ENCODE results near the gene KCTD17. TPM values are rescaled to one million over a fixed set of nuclear protein-coding genes. Genes with fewer than 3 reads are reported as not detected.

KCTD17 gene
- total RNA-seq, 1 experiment from 2014 or later = 19.8 TPM

DNA sequence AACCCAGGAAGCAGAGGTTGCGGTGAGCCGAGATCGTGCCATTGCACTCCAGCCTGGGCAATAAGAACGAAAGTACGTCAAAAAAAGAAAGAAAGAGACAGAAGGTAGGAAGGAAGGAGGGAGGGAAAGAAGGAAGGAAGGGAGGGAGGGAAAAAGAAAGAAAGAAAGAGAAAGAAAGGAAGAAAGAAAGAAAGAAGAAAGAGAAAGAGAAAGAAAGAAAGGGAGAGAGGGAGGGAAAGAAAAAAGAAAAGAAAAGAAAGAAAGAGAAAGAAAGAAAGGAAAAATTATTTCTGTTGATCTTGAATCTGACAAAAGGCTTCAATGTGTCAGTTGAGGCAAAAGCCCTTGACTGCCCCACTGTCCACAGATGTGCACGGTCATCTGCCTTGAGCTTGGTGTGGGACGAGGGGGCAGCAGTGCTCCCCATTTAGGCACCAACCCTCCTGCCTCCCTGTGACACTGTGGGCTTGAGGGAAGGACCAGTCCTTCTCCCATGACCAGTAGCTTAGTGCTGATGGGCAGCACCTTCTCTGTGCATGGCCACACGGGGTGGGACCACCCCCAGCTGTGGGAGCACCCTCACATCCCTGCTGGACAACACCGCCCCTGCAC is 24.4 kb downstream of the KCTD17 start:
- no peak for DNase-seq
- no peak overlapping the region for H3K4me3 Mint-ChIP-seq (ENCODE audit: low read depth, unreplicated experiment)
- intact Hi-C loops (cut with micrococcal nuclease; ENCODE audit: unreplicated experiment) = loop anchor here (5.0 kb wide), 1 partner anchor 121 kb away; no protein-coding TSS in a partner anchor
- H3K27me3 Mint-ChIP-seq (ENCODE audit: unreplicated experiment) = peaks cover 37% of the 10 kb centered on the region
- H3K4me1 Mint-ChIP-seq (ENCODE audit: low read depth, unreplicated experiment) = no peaks in the 10 kb centered on the region
- no peak overlapping the region for H3K27ac Mint-ChIP-seq (ENCODE audit: unreplicated experiment)
- no TSS peak for BruUV-seq (replicated peaks)
- CTCF ChIA-PET = interaction anchor here (1.2 kb wide), 1 partner anchor 121 kb away, joined by 4 read pairs; no protein-coding TSS in a partner anchor
- H3K9me3 Mint-ChIP-seq (ENCODE audit: low read depth, unreplicated experiment) = no peaks in the 10 kb centered on the region
- TF ChIP-seq, protein P1, sequence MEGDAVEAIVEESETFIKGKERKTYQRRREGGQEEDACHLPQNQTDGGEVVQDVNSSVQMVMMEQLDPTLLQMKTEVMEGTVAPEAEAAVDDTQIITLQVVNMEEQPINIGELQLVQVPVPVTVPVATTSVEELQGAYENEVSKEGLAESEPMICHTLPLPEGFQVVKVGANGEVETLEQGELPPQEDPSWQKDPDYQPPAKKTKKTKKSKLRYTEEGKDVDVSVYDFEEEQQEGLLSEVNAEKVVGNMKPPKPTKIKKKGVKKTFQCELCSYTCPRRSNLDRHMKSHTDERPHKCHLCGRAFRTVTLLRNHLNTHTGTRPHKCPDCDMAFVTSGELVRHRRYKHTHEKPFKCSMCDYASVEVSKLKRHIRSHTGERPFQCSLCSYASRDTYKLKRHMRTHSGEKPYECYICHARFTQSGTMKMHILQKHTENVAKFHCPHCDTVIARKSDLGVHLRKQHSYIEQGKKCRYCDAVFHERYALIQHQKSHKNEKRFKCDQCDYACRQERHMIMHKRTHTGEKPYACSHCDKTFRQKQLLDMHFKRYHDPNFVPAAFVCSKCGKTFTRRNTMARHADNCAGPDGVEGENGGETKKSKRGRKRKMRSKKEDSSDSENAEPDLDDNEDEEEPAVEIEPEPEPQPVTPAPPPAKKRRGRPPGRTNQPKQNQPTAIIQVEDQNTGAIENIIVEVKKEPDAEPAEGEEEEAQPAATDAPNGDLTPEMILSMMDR (IDR thresholded peaks at IDR 0.05; ENCODE audit: unreplicated experiment) = no peak
- no peaks in the 10 kb centered on the region for H3K36me3 Mint-ChIP-seq (ENCODE audit: insufficient read depth, unreplicated experiment)

DNA sequence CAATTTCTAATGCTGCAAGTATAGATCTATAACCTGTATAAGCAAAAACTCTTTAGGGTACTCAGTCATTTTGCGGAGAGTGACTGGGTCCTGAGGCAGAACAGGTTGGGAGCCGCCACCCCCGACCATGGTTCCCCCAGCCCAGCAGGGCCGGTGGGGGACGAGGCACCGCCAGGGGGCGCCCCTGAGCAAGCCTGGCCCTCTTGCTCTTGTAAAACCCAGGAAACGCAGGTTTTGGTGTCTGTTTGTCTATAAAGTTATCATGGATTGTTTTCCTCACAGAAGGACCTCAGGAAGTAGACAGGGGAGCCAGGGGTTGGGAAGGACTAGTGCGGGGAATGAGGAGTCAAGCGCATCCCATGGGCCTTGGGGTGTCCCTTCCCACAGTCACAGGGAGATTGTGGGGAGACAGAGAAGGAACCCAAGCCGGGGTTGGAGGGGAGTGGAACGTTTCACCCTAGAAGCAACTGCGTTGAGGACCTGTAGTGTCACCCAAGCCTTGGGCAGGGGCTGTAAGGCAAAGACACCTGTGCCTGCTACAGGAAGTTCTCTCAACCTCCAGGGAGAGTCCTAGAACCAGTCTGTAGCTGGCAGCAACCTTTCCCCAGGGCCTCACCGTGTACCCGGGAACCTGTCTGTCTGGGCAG is 26.4 kb downstream of the KCTD17 start:
- H3K4me3 Mint-ChIP-seq (ENCODE audit: low read depth, unreplicated experiment) = no peak overlapping the region
- no peaks in the 10 kb centered on the region for H3K36me3 Mint-ChIP-seq (ENCODE audit: insufficient read depth, unreplicated experiment)
- peak; percentile 84 for DNase-seq
- intact Hi-C loops (cut with micrococcal nuclease; ENCODE audit: unreplicated experiment) = loop anchor here (5.0 kb wide), 1 partner anchor 119 kb away; no protein-coding TSS in a partner anchor
- H3K4me1 Mint-ChIP-seq (ENCODE audit: low read depth, unreplicated experiment) = no peaks in the 10 kb centered on the region
- CTCF ChIA-PET = interaction anchor here (0.8 kb wide), 1 partner anchor 205 kb away, joined by 10 read pairs; the partner anchor contains the start of gene CYTH4
- no TSS peak for BruUV-seq (replicated peaks)
- TF ChIP-seq, protein P1 (IDR thresholded peaks at IDR 0.05; ENCODE audit: unreplicated experiment) = peak; percentile 98
- H3K27ac Mint-ChIP-seq (ENCODE audit: unreplicated experiment) = no peak overlapping the region
- H3K9me3 Mint-ChIP-seq (ENCODE audit: low read depth, unreplicated experiment) = no peaks in the 10 kb centered on the region
- H3K27me3 Mint-ChIP-seq (ENCODE audit: unreplicated experiment) = peaks cover 56% of the 10 kb centered on the region

DNA sequence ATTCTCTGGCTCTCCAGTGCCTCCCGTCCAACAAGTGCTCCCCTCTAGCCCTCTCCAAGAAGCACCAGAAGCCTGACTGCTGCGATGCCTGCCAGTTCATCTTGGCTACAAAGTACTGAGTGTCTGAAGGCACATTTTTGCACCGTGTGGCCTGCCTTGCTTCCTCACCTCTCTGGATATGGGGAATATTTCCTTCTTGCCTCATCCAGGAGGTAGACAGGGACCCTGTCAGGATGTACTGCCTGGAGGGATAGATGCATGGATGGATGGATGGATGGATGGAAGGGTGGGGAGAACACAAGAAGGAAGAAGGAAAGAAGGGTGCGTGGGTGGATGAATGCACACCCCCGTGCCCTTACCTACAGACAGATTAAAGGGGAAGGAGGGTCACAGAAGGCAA is 27.6 kb downstream of the KCTD17 start:
- CTCF ChIA-PET = interaction anchor here (0.7 kb wide), 1 partner anchor 10 kb away, joined by 3 read pairs; no protein-coding TSS in a partner anchor
- no peak overlapping the region for H3K4me3 Mint-ChIP-seq (ENCODE audit: low read depth, unreplicated experiment)
- no peak for DNase-seq
- H3K27me3 Mint-ChIP-seq (ENCODE audit: unreplicated experiment) = peaks cover 68% of the 10 kb centered on the region
- H3K27ac Mint-ChIP-seq (ENCODE audit: unreplicated experiment) = no peak overlapping the region
- TF ChIP-seq, protein P1 (IDR thresholded peaks at IDR 0.05; ENCODE audit: unreplicated experiment) = no peak
- H3K4me1 Mint-ChIP-seq (ENCODE audit: low read depth, unreplicated experiment) = no peaks in the 10 kb centered on the region
- no peaks in the 10 kb centered on the region for H3K36me3 Mint-ChIP-seq (ENCODE audit: insufficient read depth, unreplicated experiment)
- H3K9me3 Mint-ChIP-seq (ENCODE audit: low read depth, unreplicated experiment) = no peaks in the 10 kb centered on the region
- intact Hi-C loops (cut with micrococcal nuclease; ENCODE audit: unreplicated experiment) = loop anchor here (5.0 kb wide), 1 partner anchor 118 kb away; no protein-coding TSS in a partner anchor
- no TSS peak for BruUV-seq (replicated peaks)

DNA sequence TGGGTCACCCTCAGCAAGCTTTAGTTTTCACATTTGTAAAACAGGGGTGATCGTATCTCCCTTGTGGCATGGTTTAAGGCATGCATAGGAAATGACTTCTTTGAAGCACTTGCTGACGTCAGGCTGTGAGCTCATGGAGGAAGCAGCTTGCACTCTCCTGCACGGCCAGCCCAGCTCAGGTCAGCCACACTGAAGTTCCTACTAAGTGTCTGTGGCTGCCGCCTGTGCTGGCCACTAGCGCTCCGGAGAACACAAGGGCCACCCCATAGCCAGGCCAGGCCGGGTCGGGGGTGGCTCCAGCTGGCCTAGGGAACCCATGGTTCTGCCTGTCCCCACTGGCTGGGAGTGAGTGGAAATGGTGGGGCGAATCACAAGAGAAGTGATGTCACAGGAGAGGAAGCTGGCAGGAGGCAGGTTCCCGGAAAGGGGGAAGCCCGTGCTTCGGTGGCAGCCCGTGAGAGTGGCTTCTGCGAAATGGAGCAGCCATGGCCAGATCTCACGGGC is 28.2 kb downstream of the KCTD17 start:
- BruUV-seq (replicated peaks) = no TSS peak
- H3K27ac Mint-ChIP-seq (ENCODE audit: unreplicated experiment) = no peak overlapping the region
- TF ChIP-seq, protein P1 (IDR thresholded peaks at IDR 0.05; ENCODE audit: unreplicated experiment) = no peak
- no peak for DNase-seq
- CTCF ChIA-PET = interaction anchor here (0.7 kb wide), 1 partner anchor 9 kb away, joined by 3 read pairs; no protein-coding TSS in a partner anchor
- no peaks in the 10 kb centered on the region for H3K9me3 Mint-ChIP-seq (ENCODE audit: low read depth, unreplicated experiment)
- intact Hi-C loops (cut with micrococcal nuclease; ENCODE audit: unreplicated experiment) = loop anchor here (5.0 kb wide), 1 partner anchor 118 kb away; no protein-coding TSS in a partner anchor
- no peaks in the 10 kb centered on the region for H3K36me3 Mint-ChIP-seq (ENCODE audit: insufficient read depth, unreplicated experiment)
- H3K4me1 Mint-ChIP-seq (ENCODE audit: low read depth, unreplicated experiment) = no peaks in the 10 kb centered on the region
- no peak overlapping the region for H3K4me3 Mint-ChIP-seq (ENCODE audit: low read depth, unreplicated experiment)
- peaks cover 74% of the 10 kb centered on the region for H3K27me3 Mint-ChIP-seq (ENCODE audit: unreplicated experiment)

Measured in Calu3 (cell line).